ENCODE data around the gene WNT2B. TPM values are rescaled to one million over a fixed set of nuclear protein-coding genes. Genes with fewer than 3 reads are reported as not detected.

Gene WNT2B
- total RNA-seq, 4 donors from 2014 or later = 0.03 to 1.5 (median 0.41) TPM

- in situ Hi-C loops (cut with MboI; ENCODE audit: low sequenced_read_pairs in 4 of 4) (no loop called here), intact Hi-C loops (cut with DNase I; ENCODE audit: low total_unique reads) (no loop called here)
- Histone ChIP-seq H3K4me3 (no peak overlapping the region), H3K36me3 (peaks cover 3 to 33% of the 10 kb centered on the region in 2 donors), H3K9me3 (no peaks in the 10 kb centered on the region), H3K27ac (no peak overlapping the region), H3K4me1 (no peaks in the 10 kb centered on the region), H3K27me3 (no peaks in the 10 kb centered on the region)
- ATAC-seq = no peak
- TF ChIP-seq POLR2A (IDR thresholded peaks at IDR 0.05) = no peak
- TF ChIP-seq CTCF (IDR thresholded peaks at IDR 0.05 in 4 of 5, conservative IDR thresholded peaks at IDR 0.05 in 1 of 5) = no peak
- DNase-seq = no peak
These were observed 18.7 kb downstream of the WNT2B start for GRCh38 chr1:112527266-112528010.

GRCh38 chr1:112528076-112528475, 19.3 kb downstream of the WNT2B start:
- no peaks in the 10 kb centered on the region for H3K9me3 ChIP-seq
- no peak for DNase-seq
- H3K36me3 ChIP-seq = peaks cover 3 to 33% of the 10 kb centered on the region in 2 donors
- no peak overlapping the region for H3K27ac ChIP-seq
- H3K4me3 ChIP-seq = no peak overlapping the region
- intact Hi-C loops (cut with DNase I; ENCODE audit: low total_unique reads) = no loop called here
- H3K4me1 ChIP-seq = no peaks in the 10 kb centered on the region
- in situ Hi-C loops (cut with MboI; ENCODE audit: low sequenced_read_pairs in 4 of 4) = no loop called here
- H3K27me3 ChIP-seq = no peaks in the 10 kb centered on the region
- TF ChIP-seq POLR2A (IDR thresholded peaks at IDR 0.05) (no peak), CTCF (IDR thresholded peaks at IDR 0.05 in 4 of 5, conservative IDR thresholded peaks at IDR 0.05 in 1 of 5) (no peak)
- no peak for ATAC-seq

- ATAC-seq (no peak), DNase-seq (no peak)
- H3K9me3 ChIP-seq = no peaks in the 10 kb centered on the region
- in situ Hi-C loops (cut with MboI; ENCODE audit: low sequenced_read_pairs in 4 of 4) (no loop called here), intact Hi-C loops (cut with DNase I; ENCODE audit: low total_unique reads) (no loop called here)
- H3K27ac ChIP-seq = no peak overlapping the region
- H3K36me3 ChIP-seq = peaks cover 3 to 38% of the 10 kb centered on the region in 2 donors
- no peaks in the 10 kb centered on the region for H3K27me3 ChIP-seq
- no peak for TF ChIP-seq CTCF (IDR thresholded peaks at IDR 0.05 in 4 of 5, conservative IDR thresholded peaks at IDR 0.05 in 1 of 5)
- no peak for TF ChIP-seq POLR2A (IDR thresholded peaks at IDR 0.05)
- no peak overlapping the region for H3K4me3 ChIP-seq
- no peaks in the 10 kb centered on the region for H3K4me1 ChIP-seq
These were observed 20.5 kb downstream of the WNT2B start for GRCh38 chr1:112529301-112529700.

GRCh38 chr1:112530832-112531231, 22.1 kb downstream of the WNT2B start:
- no peak overlapping the region for H3K4me3 ChIP-seq
- H3K4me1 ChIP-seq = no peaks in the 10 kb centered on the region
- intact Hi-C loops (cut with DNase I; ENCODE audit: low total_unique reads) = no loop called here
- TF ChIP-seq CTCF (IDR thresholded peaks at IDR 0.05 in 4 of 5, conservative IDR thresholded peaks at IDR 0.05 in 1 of 5) = no peak
- no peak for TF ChIP-seq POLR2A (IDR thresholded peaks at IDR 0.05)
- H3K9me3 ChIP-seq = no peaks in the 10 kb centered on the region
- H3K36me3 ChIP-seq = peaks cover 3 to 28% of the 10 kb centered on the region in 2 donors
- H3K27ac ChIP-seq = no peak overlapping the region
- ATAC-seq (no peak), DNase-seq (no peak)
- in situ Hi-C loops (cut with MboI; ENCODE audit: low sequenced_read_pairs in 4 of 4) = no loop called here
- no peaks in the 10 kb centered on the region for H3K27me3 ChIP-seq

All from gastrocnemius medialis (tissue), 4 donors.